ENCODE data around the gene RAB3A.

The RAB3A gene

DNA sequence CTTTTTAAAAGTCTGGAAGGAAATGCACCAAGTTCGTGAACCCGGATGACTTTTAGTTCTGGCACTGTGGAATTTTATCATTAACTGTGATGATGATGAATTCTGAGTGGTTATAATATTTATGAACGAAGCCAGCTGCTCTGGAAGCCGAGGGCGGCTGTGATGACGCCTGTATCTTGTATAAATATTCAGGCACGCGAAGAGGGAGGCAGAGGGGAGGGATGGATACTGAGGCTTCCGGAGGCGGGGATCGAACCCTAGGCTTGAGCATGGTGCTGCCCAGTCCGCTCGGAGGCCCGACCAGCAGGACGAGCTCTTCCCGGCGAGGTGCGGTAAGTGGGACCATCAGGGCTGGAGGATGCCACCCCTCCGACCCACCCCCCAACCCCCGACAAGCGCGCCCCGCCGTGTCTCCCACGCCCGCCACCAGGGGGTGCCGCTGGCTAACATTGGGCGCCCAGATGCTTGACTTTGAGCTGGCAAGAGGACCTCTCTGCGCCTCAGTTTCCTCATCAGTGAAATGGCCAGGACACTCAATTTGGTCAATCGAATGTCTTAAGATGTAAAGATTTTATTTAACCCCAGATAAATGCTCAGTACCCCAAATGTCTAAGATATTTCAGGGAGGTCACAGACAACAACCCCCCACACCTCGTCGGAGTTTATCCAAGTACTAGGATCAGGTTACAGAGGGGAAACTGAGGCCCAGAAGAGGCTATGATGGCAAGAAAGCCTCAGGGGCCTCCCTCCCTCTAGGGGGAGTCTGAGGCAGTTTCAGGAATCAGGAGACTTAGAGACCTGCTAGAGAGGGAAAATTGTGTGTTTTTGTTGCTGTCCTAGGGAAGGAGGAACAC lies 4.5 kb upstream of the RAB3A start:
- H3K9me3 ChIP-seq (ENCODE audit: control insufficient read depth, low read length), result no peaks in the 10 kb centered on the region
- H3K27ac ChIP-seq (ENCODE audit: low read depth, low read length, severe bottlenecking), result no peak overlapping the region
- 45 to 67% methylated on average over 14 to 18 of the region's 32 CpGs for WGBS, 2 experiments (ENCODE audit: insufficient coverage in 2 of 2)
- peaks cover 8% of the 10 kb centered on the region for H3K4me1 ChIP-seq (ENCODE audit: control insufficient read depth, insufficient read depth, low read length, poor library complexity, severe bottlenecking)
- no peak overlapping the region for H3K4me3 ChIP-seq (ENCODE audit: extremely low read depth, insufficient read depth, low read length, poor library complexity, severe bottlenecking)
- H3K36me3 ChIP-seq (ENCODE audit: control insufficient read depth, insufficient read depth, low read length), result no peaks in the 10 kb centered on the region

DNA sequence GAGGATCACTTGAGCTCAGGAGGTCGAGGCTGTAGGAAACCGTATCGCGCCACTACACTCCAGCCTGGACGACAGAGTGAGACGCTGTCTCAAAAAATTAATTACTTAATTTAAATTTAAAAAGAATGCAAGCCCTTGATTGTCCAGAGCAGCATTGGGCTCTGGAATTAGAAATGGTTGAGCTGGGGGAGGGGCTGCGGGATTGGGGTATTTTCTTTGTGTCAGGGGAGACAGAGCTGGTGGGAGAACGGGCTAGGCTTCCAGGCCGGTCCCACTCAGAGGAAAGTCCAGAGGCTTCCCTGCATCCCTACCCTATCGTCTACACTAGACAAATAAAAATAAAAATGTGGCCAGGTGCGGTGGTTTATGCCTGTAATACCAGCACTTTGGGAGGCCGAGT lies 2.2 kb upstream of the RAB3A start:
- H3K9me3 ChIP-seq (ENCODE audit: control insufficient read depth, low read length), result no peaks in the 10 kb centered on the region
- H3K4me3 ChIP-seq (ENCODE audit: extremely low read depth, insufficient read depth, low read length, poor library complexity, severe bottlenecking), result peak overlapping the region; percentile 56
- H3K4me1 ChIP-seq (ENCODE audit: control insufficient read depth, insufficient read depth, low read length, poor library complexity, severe bottlenecking), result peaks cover 13% of the 10 kb centered on the region
- H3K36me3 ChIP-seq (ENCODE audit: control insufficient read depth, insufficient read depth, low read length), result no peaks in the 10 kb centered on the region
- 80 to 91% methylated on average over 4 to 7 of the region's 12 CpGs for WGBS, 2 experiments (ENCODE audit: insufficient coverage in 2 of 2)
- peak overlapping the region; percentile 92 for H3K27ac ChIP-seq (ENCODE audit: low read depth, low read length, severe bottlenecking)

DNA sequence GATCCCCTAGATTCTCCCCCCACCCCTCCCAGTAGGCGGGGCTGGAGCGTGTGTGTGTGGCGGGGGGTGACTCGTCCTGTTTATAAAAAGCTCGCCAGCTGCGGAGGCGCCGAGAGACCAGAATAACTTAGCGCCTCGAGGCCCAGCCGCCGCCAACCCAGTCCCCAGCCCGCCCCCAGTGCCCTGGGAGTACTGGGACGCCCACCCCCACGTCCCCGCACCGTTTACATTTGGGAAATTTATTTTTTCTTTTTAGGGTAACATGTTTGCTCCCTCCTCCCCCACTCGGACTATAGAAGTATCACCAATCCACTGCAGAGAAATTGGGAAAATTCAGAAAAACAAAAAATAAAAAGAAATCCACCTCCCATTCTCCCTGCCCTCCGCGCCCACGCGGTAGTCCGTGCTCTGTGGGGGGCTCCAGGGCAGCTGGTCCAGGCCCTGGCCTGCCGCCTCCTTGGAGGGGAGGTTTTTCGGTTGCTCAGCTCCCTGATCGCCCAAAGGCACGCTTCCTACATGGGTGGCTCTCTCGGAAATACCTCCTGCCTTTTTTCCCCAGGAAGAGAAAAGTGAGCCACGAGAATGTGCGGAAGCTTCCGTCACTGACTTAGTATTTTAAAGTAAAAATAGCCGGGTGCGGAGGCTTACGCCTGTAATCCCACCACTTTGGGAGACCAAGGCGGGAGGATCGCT lies 1.5 kb upstream of the RAB3A start:
- 18 to 23% methylated on average over 15 to 16 of the region's 36 CpGs for WGBS, 2 experiments (ENCODE audit: insufficient coverage in 2 of 2)
- Histone ChIP-seq H3K4me3 (ENCODE audit: extremely low read depth, insufficient read depth, low read length, poor library complexity, severe bottlenecking) (peak overlapping the region; percentile 56), H3K36me3 (ENCODE audit: control insufficient read depth, insufficient read depth, low read length) (no peaks in the 10 kb centered on the region), H3K4me1 (ENCODE audit: control insufficient read depth, insufficient read depth, low read length, poor library complexity, severe bottlenecking) (peaks cover 13% of the 10 kb centered on the region), H3K9me3 (ENCODE audit: control insufficient read depth, low read length) (no peaks in the 10 kb centered on the region), H3K27ac (ENCODE audit: low read depth, low read length, severe bottlenecking) (peak overlapping the region; percentile 92)

DNA sequence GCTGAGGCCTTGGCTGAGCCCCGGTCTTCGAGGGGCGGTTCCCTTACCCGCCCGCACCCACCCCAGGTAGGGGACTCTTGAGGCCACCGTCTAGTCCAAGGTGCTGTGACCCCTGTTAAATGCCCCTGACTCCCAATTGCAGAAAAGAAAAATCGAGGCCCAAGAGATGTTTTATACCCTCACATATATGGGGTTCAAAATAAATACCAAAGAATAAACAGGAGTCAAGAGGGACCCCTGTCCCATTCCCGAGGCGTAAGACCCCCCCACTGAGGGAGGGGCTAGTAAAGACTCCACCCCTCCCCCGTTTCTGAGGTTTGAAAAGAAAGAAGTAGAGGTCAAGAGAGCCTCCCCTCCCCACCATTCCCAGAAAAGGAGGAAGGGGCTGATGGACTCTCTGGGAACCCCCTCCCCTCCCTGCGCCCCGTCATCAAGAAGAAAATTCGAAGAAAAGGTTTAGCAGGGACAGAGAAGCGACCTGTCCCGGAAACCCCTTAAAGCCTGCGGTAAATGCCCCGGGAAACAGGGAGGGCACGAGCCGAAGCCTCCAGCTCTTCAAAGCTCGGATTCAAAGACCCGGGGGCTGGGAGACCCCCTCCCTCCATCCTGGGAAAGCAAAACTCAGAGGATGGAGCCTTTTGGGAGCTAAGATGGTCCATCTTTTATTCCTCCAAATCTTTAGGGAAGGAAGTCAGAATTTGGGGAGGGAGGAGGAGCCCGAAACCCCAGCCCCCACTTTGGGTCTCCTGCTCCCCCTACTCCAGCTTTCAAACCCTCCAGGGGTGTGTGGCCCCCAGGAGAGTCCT lies 755 bp upstream of the RAB3A start:
- 0 to 2% methylated on average over 6 to 8 of the region's 22 CpGs for WGBS, 2 experiments (ENCODE audit: insufficient coverage in 2 of 2)
- Histone ChIP-seq H3K4me3 (ENCODE audit: extremely low read depth, insufficient read depth, low read length, poor library complexity, severe bottlenecking) (peak overlapping the region; percentile 56), H3K36me3 (ENCODE audit: control insufficient read depth, insufficient read depth, low read length) (no peaks in the 10 kb centered on the region), H3K4me1 (ENCODE audit: control insufficient read depth, insufficient read depth, low read length, poor library complexity, severe bottlenecking) (peaks cover 13% of the 10 kb centered on the region), H3K27ac (ENCODE audit: low read depth, low read length, severe bottlenecking) (peak overlapping the region; percentile 92), H3K9me3 (ENCODE audit: control insufficient read depth, low read length) (no peaks in the 10 kb centered on the region)

DNA sequence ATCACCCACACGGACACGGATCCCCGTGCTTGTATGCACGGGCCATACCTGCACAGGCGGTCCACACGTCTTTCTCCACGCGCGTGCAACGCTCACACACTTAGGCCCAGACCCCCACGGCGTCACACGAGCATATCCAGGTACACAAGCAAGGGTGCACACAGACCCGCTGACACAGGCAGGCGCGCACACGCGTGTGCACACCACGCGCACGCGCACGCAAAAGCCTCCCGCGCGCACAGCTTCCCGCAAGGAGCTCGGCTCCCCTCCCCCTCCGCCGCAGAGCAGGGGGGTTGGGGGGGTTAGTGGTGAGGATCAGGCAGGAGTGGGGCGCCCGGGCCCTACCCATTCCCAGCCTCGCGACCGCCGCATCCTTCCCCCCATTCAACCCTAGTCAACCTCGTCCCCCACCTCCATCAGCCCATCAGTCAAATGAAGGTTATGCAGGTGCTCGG lies 407 bp downstream of the RAB3A start:
- Histone ChIP-seq H3K9me3 (ENCODE audit: control insufficient read depth, low read length) (no peaks in the 10 kb centered on the region), H3K4me1 (ENCODE audit: control insufficient read depth, insufficient read depth, low read length, poor library complexity, severe bottlenecking) (peaks cover 13% of the 10 kb centered on the region), H3K27ac (ENCODE audit: low read depth, low read length, severe bottlenecking) (no peak overlapping the region), H3K4me3 (ENCODE audit: extremely low read depth, insufficient read depth, low read length, poor library complexity, severe bottlenecking) (peak overlapping the region; percentile 50), H3K36me3 (ENCODE audit: control insufficient read depth, insufficient read depth, low read length) (no peaks in the 10 kb centered on the region)
- WGBS, 2 experiments (ENCODE audit: insufficient coverage in 2 of 2), result 15 to 18% methylated on average over 22 to 30 of the region's 38 CpGs

DNA sequence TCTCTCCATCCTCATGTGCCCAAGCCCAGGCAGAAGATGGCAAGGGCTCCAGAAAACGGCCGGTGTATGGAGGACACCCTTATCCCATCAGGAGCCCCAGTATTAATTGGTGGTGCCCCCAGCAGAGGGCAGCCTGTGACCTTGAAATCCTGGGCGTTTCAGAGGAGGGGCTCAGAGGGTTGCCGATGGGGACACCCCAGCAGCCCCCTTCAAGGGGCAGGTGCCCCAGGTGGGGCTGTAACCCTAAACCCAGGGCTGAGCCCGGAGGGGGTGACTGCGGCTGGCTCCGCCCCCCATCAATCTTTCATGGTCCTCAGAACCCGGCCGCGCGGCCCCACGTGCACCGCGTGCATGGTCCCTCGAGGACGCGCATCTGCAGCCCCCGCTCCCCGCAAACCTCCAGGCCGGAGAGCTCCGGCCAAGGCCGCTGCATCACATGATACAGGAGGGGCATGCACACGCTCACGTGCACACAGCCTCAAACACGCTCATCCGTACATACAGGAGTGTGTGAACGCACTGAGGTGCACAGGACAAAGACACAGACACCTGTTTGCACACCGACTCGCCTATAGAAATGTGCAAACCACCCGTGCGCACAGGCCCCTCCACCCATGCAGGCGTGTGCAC lies 949 bp downstream of the RAB3A start:
- no peaks in the 10 kb centered on the region for H3K9me3 ChIP-seq (ENCODE audit: control insufficient read depth, low read length)
- peak overlapping the region; percentile 50 for H3K4me3 ChIP-seq (ENCODE audit: extremely low read depth, insufficient read depth, low read length, poor library complexity, severe bottlenecking)
- no peak overlapping the region for H3K27ac ChIP-seq (ENCODE audit: low read depth, low read length, severe bottlenecking)
- peaks cover 13% of the 10 kb centered on the region for H3K4me1 ChIP-seq (ENCODE audit: control insufficient read depth, insufficient read depth, low read length, poor library complexity, severe bottlenecking)
- H3K36me3 ChIP-seq (ENCODE audit: control insufficient read depth, insufficient read depth, low read length), result no peaks in the 10 kb centered on the region
- 47% methylated on average over 30 to 31 of the region's 32 CpGs for WGBS, 2 experiments (ENCODE audit: insufficient coverage in 2 of 2)

DNA sequence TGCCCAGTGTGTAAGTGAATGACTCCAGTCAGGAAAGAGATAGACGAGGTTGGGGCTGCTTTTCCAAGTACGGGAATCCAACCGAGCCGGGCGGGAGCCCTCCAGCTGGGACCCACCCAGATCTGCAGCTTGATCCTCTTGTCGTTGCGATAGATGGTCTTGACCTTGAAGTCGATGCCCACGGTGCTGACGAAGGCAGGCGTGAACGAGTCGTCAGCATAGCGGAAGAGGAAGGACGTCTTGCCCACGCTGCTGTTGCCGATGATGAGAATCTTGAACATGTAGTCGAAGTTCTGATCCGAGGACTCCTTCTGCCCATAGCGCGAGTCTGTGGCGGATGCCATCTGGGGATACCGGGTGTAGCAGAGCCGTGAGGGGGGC lies 1.5 kb downstream of the RAB3A start:
- H3K4me3 ChIP-seq (ENCODE audit: extremely low read depth, insufficient read depth, low read length, poor library complexity, severe bottlenecking), result no peak overlapping the region
- H3K4me1 ChIP-seq (ENCODE audit: control insufficient read depth, insufficient read depth, low read length, poor library complexity, severe bottlenecking), result peaks cover 13% of the 10 kb centered on the region
- no peaks in the 10 kb centered on the region for H3K9me3 ChIP-seq (ENCODE audit: control insufficient read depth, low read length)
- no peak overlapping the region for H3K27ac ChIP-seq (ENCODE audit: low read depth, low read length, severe bottlenecking)
- H3K36me3 ChIP-seq (ENCODE audit: control insufficient read depth, insufficient read depth, low read length), result no peaks in the 10 kb centered on the region
- 91 to 92% methylated on average over 23 to 24 of the region's 24 CpGs for WGBS, 2 experiments (ENCODE audit: insufficient coverage in 2 of 2)

DNA sequence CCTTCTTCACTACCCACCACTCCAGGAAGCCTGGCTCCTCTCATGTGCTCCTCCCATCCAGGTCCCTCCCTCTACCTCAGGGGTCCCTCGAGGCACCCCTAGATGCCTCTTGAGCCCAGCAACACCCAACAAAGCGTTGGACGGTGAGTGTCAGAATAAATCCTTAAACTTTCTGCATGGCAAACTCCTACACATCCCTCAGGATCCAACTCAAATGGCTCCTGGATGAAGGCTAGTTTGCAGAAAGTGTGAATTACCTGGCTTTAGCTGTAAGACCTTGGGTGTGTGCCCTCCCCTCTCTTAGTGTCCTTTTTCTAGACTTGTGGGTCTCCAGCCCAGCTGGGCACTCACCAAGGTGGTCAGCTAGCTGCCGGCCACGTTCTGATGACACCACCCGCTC lies 5.5 kb downstream of the RAB3A start:
- H3K9me3 ChIP-seq (ENCODE audit: control insufficient read depth, low read length), result no peaks in the 10 kb centered on the region
- peaks cover 9% of the 10 kb centered on the region for H3K4me1 ChIP-seq (ENCODE audit: control insufficient read depth, insufficient read depth, low read length, poor library complexity, severe bottlenecking)
- WGBS, 2 experiments (ENCODE audit: insufficient coverage in 2 of 2), result 89 to 100% methylated on average over 1 to 2 of the region's 6 CpGs
- no peak overlapping the region for H3K4me3 ChIP-seq (ENCODE audit: extremely low read depth, insufficient read depth, low read length, poor library complexity, severe bottlenecking)
- H3K27ac ChIP-seq (ENCODE audit: low read depth, low read length, severe bottlenecking), result no peak overlapping the region
- H3K36me3 ChIP-seq (ENCODE audit: control insufficient read depth, insufficient read depth, low read length), result peaks cover 17% of the 10 kb centered on the region

DNA sequence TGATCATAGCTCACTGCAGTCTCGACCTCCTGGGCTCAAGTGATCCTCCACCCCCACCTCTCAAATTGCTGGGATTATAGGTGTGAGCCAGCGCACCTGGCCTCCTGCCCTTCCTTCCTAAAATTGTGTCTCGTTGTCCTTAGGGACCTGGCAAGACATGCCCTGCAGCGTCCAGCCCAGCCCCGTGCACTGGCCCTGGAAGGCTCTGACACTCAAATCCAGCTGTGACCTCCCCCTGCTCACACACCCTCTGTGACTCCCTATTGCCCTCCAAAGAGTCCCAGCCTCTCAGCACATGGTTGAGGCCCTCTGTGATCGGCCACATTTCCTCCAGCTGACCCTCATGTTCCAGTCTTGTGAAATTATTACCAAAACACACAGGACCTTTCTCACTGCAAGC lies 5.9 kb downstream of the RAB3A start:
- Histone ChIP-seq H3K36me3 (ENCODE audit: control insufficient read depth, insufficient read depth, low read length) (peaks cover 17% of the 10 kb centered on the region), H3K9me3 (ENCODE audit: control insufficient read depth, low read length) (no peaks in the 10 kb centered on the region), H3K4me3 (ENCODE audit: extremely low read depth, insufficient read depth, low read length, poor library complexity, severe bottlenecking) (no peak overlapping the region), H3K4me1 (ENCODE audit: control insufficient read depth, insufficient read depth, low read length, poor library complexity, severe bottlenecking) (peaks cover 5% of the 10 kb centered on the region), H3K27ac (ENCODE audit: low read depth, low read length, severe bottlenecking) (no peak overlapping the region)
- WGBS, 2 experiments (ENCODE audit: insufficient coverage in 2 of 2), result 83 to 98% methylated on average over 4 to 6 of the region's 6 CpGs

DNA sequence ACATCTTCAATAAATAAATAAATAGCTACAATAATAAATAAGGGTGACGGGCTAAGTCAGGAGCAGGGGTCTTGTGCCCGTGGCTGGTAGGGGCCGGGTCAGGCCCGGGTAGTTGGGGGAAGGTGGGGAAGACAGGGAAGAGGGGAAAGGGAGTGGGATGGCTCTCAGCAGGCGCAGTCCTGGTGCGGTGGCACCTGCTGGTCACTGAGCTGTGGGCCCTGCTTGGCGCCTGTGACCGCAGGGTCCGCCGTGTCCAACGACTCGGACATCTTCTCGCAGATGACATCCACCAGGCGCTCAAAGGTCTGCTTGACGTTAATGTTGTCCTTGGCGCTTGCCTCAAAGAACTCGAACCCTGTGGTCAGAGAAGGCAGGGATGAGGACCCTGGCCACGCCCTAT lies 6.5 kb downstream of the RAB3A start:
- peaks cover 3% of the 10 kb centered on the region for H3K4me1 ChIP-seq (ENCODE audit: control insufficient read depth, insufficient read depth, low read length, poor library complexity, severe bottlenecking)
- no peak overlapping the region for H3K27ac ChIP-seq (ENCODE audit: low read depth, low read length, severe bottlenecking)
- 94 to 96% methylated on average over 15 to 18 of the region's 18 CpGs for WGBS, 2 experiments (ENCODE audit: insufficient coverage in 2 of 2)
- H3K4me3 ChIP-seq (ENCODE audit: extremely low read depth, insufficient read depth, low read length, poor library complexity, severe bottlenecking), result no peak overlapping the region
- H3K36me3 ChIP-seq (ENCODE audit: control insufficient read depth, insufficient read depth, low read length), result peaks cover 17% of the 10 kb centered on the region
- H3K9me3 ChIP-seq (ENCODE audit: control insufficient read depth, low read length), result no peaks in the 10 kb centered on the region

Data from mesodermal cell (in vitro differentiated cells).